DND-41 (cell line): Measurements from ENCODE around the gene SLFN12L.
"Not testable (repeated sequence)": the region's sequence is repeated elsewhere in the genome, so short reads cannot be mapped to it uniquely, and the experiment has no call there.

Experiments
- ATAC-seq: fragments of 200-7000 bp; cut with Tn5 transposase; 3 replicates; pipeline ENCODE4 v1.9.1; 2021; ENCODE audit warnings: low read depth; ENCODE audit not compliant: insufficient read depth
- DNase-seq: peaks from one replicate; pipeline ENCODE4 v3.0.0-alpha.2; 2020
- H2AFZ ChIP-seq: 2 replicates; pipeline ENCODE4 v1.6.0; 2012; ENCODE audit warnings: low read depth, low read length
- H3K27ac ChIP-seq: 2 replicates; pipeline ENCODE4 v1.5.1; 2012; ENCODE audit warnings: low read length, inconsistent platforms
- H3K27me3 ChIP-seq: fragments of 200-600 bp; sonication (generic); 2 replicates; pipeline ENCODE4 v1.6.0; 2012; ENCODE audit warnings: low read length, mild to moderate bottlenecking, inconsistent platforms; ENCODE audit not compliant: insufficient read depth, poor library complexity
- H3K36me3 ChIP-seq: 2 replicates; pipeline ENCODE4 v1.5.1; 2012; ENCODE audit warnings: low read length, inconsistent platforms; ENCODE audit not compliant: insufficient read depth
- H3K4me1 ChIP-seq: 2 replicates; pipeline ENCODE4 v1.5.1; 2012; ENCODE audit warnings: mild to moderate bottlenecking, low read length; ENCODE audit not compliant: insufficient read depth
- H3K4me2 ChIP-seq: 2 replicates; pipeline ENCODE4 v1.6.0; 2012; ENCODE audit warnings: mild to moderate bottlenecking, moderate library complexity, low read length, inconsistent platforms; ENCODE audit not compliant: insufficient read depth
- H3K4me3 ChIP-seq, 2 experiments: fragments of 200-600 bp in 1 of 2; shearing (Covaris generic) in 1 of 2; 2 replicates each; pipeline ENCODE4 v1.5.1; 2012 to 2016; ENCODE audit warnings: inconsistent platforms in 2 of 2, low read length in 2 of 2, mild to moderate bottlenecking in 2 of 2, low read depth in 1 of 2, moderate library complexity in 1 of 2
- H3K79me2 ChIP-seq: 2 replicates; pipeline ENCODE4 v1.6.0; 2012; ENCODE audit warnings: low read length, inconsistent platforms; ENCODE audit not compliant: insufficient read depth
- H3K9ac ChIP-seq: 2 replicates; pipeline ENCODE4 v1.6.0; 2012; ENCODE audit warnings: low read depth, mild to moderate bottlenecking, inconsistent platforms, low read length, moderate library complexity
- H3K9me3 ChIP-seq: 2 replicates; pipeline ENCODE4 v1.5.1; 2012; ENCODE audit warnings: low read length, moderate library complexity, mild to moderate bottlenecking, inconsistent platforms; ENCODE audit not compliant: insufficient read depth, severe bottlenecking
- H4K20me1 ChIP-seq: 2 replicates; pipeline ENCODE4 v1.6.0; 2012; ENCODE audit warnings: low read length; ENCODE audit not compliant: insufficient read depth
- CTCF ChIP-seq: IDR thresholded peaks from 2 replicates; pipeline ENCODE4 v1.5.1; 2012; ENCODE audit warnings: borderline replicate concordance, low read length, moderate library complexity, mild to moderate bottlenecking; ENCODE audit not compliant: poor library complexity, severe bottlenecking; ENCODE audit errors: extremely low read depth
- EZH2 ChIP-seq: IDR thresholded peaks from 3 replicates; pipeline ENCODE4 v1.6.1; 2012; ENCODE audit warnings: borderline replicate concordance, low read depth, mild to moderate bottlenecking, moderate library complexity, low read length, inconsistent platforms; ENCODE audit not compliant: severe bottlenecking

The SLFN12L gene

GRCh38 chr17:35510052-35510451, 27.4 kb downstream of the SLFN12L start:
- ATAC-seq (no peak), DNase-seq (no peak)
- peaks cover 91% of the 10 kb centered on the region for H3K79me2 ChIP-seq
- H3K4me2 ChIP-seq = no peak overlapping the region
- no peak overlapping the region for H3K4me3 ChIP-seq
- no peak overlapping the region for H2AFZ ChIP-seq
- peaks cover 6% of the 10 kb centered on the region for H3K9me3 ChIP-seq
- peaks cover 13% of the 10 kb centered on the region for H4K20me1 ChIP-seq
- TF ChIP-seq CTCF (no peak), EZH2 (no peak)
- no peaks in the 10 kb centered on the region for H3K4me1 ChIP-seq
- no peak overlapping the region for H3K9ac ChIP-seq
- peaks cover 75% of the 10 kb centered on the region for H3K36me3 ChIP-seq
- H3K27ac ChIP-seq = no peak overlapping the region
- no peaks in the 10 kb centered on the region for H3K27me3 ChIP-seq

- not testable (repeated sequence) for H2AFZ ChIP-seq, H3K4me1 ChIP-seq, H3K4me3 ChIP-seq, H3K4me2 ChIP-seq, H4K20me1 ChIP-seq, H3K9me3 ChIP-seq, H3K27me3 ChIP-seq, ATAC-seq, H3K27ac ChIP-seq, DNase-seq, H3K9ac ChIP-seq
- Histone ChIP-seq H3K79me2 (peaks cover 90% of the 10 kb centered on the region), H3K36me3 (peaks cover 56% of the 10 kb centered on the region)
These were observed 29.8 kb downstream of the SLFN12L start for GRCh38 chr17:35507714-35508113.

DNA sequence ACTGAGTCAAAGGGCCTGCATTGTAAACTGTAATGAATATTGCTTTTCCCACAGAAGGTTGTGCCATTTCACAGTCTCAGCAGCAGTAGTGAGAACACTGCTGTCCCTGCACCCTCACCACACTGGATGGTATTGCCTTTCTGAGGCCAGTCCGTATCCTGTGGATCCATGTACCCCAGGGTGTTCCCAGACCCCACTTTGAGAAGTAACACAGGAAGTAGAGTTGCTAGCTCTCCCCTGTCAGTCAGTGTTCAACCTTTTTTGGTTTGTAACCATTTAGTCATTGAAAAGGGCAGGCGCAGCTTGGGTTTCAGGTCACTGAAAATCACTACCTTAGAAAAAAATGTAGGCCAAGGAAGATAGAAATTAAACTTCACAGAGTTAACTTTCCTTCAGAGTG, 37.9 kb downstream of the SLFN12L start:
- Histone ChIP-seq H3K79me2 (peaks cover 94% of the 10 kb centered on the region), H4K20me1 (peaks cover 38% of the 10 kb centered on the region), H3K27ac (no peak overlapping the region; the same call in 1 of the 2 replicates), H3K36me3 (peaks cover 55% of the 10 kb centered on the region), H3K27me3 (no peaks in the 10 kb centered on the region), H2AFZ (no peak overlapping the region), H3K4me2 (no peak overlapping the region), H3K4me3 (no peak overlapping the region), H3K4me1 (no peaks in the 10 kb centered on the region), H3K9ac (no peak overlapping the region), H3K9me3 (no peaks in the 10 kb centered on the region)
- DNase-seq = no peak
- no peak for ATAC-seq
- TF ChIP-seq CTCF = no peak
- no peak for TF ChIP-seq EZH2

- no peak overlapping the region for H2AFZ ChIP-seq
- no peak for ATAC-seq
These were observed 38.9 kb downstream of the SLFN12L start for GRCh38 chr17:35498448-35499178.

More at GRCh38 chr17:35498448-35499178, 38.9 kb downstream of the SLFN12L start:
- Histone ChIP-seq H3K27me3 (no peaks in the 10 kb centered on the region), H3K9ac (no peak overlapping the region), H3K4me2 (no peak overlapping the region), H3K4me1 (no peaks in the 10 kb centered on the region), H3K9me3 (no peaks in the 10 kb centered on the region), H3K36me3 (peaks cover 55% of the 10 kb centered on the region), H3K27ac (no peak overlapping the region), H4K20me1 (peaks cover 41% of the 10 kb centered on the region), H3K79me2 (peaks cover 89% of the 10 kb centered on the region), H3K4me3 (no peak overlapping the region)
- no peak for TF ChIP-seq EZH2
- no peak for TF ChIP-seq CTCF
- no peak for DNase-seq
